OCI-LY7 (cell line): ENCODE results near the gene RETREG2. TPM values are rescaled to one million over a fixed set of nuclear protein-coding genes. Genes with fewer than 3 reads are reported as not detected.

Experiments used
- BruUV-seq: library from RNA; stranded (reverse); fragments of 400-500 nt; replicated peaks from 2 replicates; lab custom pipeline; 2021; lab: Mats Ljungman, UMichigan
- CTCF ChIA-PET: fragments of 300-600 bp; sonication (Branson Sonifier 250); formaldehyde crosslinking; loops from one replicate; lab custom pipeline; 2022; ENCODE audit warnings: antibody characterized with exemption; ENCODE audit not compliant: unreplicated experiment; lab: Charles Lee
- POLR2A ChIA-PET: fragments of 300-600 bp; sonication (Branson Sonifier 250); formaldehyde crosslinking; loops from one replicate; lab custom pipeline; 2022; ENCODE audit warnings: antibody characterized with exemption; lab: Charles Lee
- DNase-seq: peaks from one replicate; pipeline ENCODE4 v3.0.0-alpha.2; 2015; ENCODE audit warnings: low spot score
- H2AFZ ChIP-seq: fragments of 200-600 bp; sonication (generic), shearing (Covaris generic); 2 replicates; pipeline ENCODE4 v1.6.1; 2014; ENCODE audit warnings: mild to moderate bottlenecking, antibody characterized with exemption, low read length, moderate library complexity
- H3K27ac ChIP-seq: fragments of 200-600 bp; sonication (generic); 2 replicates; pipeline ENCODE4 v1.5.1; 2014; ENCODE audit warnings: mixed run types, low read depth, mild to moderate bottlenecking, moderate library complexity, low read length, inconsistent platforms; ENCODE audit not compliant: poor library complexity, severe bottlenecking
- H3K36me3 ChIP-seq: fragments of 200-600 bp; sonication (generic); 2 replicates; pipeline ENCODE4 v1.6.1; 2014; ENCODE audit warnings: mild to moderate bottlenecking, antibody characterized with exemption, low read length, moderate library complexity, mixed read lengths; ENCODE audit not compliant: insufficient read depth
- H3K4me1 ChIP-seq: fragments of 200-600 bp; sonication (generic); 2 replicates; pipeline ENCODE4 v1.5.1; 2014; ENCODE audit warnings: mild to moderate bottlenecking, low read length; ENCODE audit not compliant: insufficient read depth, poor library complexity, severe bottlenecking
- H3K4me2 ChIP-seq: fragments of 200-600 bp; sonication (generic); 2 replicates; pipeline ENCODE4 v1.6.1; 2014; ENCODE audit warnings: mild to moderate bottlenecking, low read length
- H3K4me3 ChIP-seq: fragments of 200-600 bp; sonication (generic); 2 replicates; pipeline ENCODE4 v1.5.1; 2014; ENCODE audit warnings: mild to moderate bottlenecking, low read depth, low read length; ENCODE audit not compliant: poor library complexity, severe bottlenecking
- H3K79me2 ChIP-seq: fragments of 200-600 bp; sonication (generic); 2 replicates; pipeline ENCODE4 v1.6.1; 2016; ENCODE audit warnings: low read depth, mild to moderate bottlenecking, low read length, moderate library complexity, mixed read lengths; ENCODE audit not compliant: insufficient read depth
- H3K9me2 ChIP-seq: fragments of 200-600 bp; sonication (generic); 2 replicates; pipeline ENCODE4 v1.6.1; 2016; ENCODE audit warnings: mild to moderate bottlenecking, low read length, mixed read lengths; ENCODE audit not compliant: insufficient read depth
- H3K9me3 ChIP-seq: fragments of 200-600 bp; sonication (generic); 2 replicates; pipeline ENCODE4 v1.6.1; 2014; ENCODE audit warnings: mild to moderate bottlenecking, mixed run types, low read length, mixed read lengths
- H4K20me1 ChIP-seq: fragments of 200-600 bp; sonication (generic); 2 replicates; pipeline ENCODE4 v1.6.1; 2014; ENCODE audit warnings: mild to moderate bottlenecking, antibody characterized with exemption, low read length, moderate library complexity, mixed read lengths; ENCODE audit not compliant: insufficient read depth
- CTCF ChIP-seq: fragments of 200-600 bp; sonication (generic); conservative IDR thresholded peaks from 2 replicates; pipeline ENCODE4 v1.5.1; 2014; ENCODE audit warnings: mild to moderate bottlenecking, antibody characterized with exemption, low read length, moderate library complexity, mixed read lengths
- EZH2phosphoT487 ChIP-seq: fragments of 200-600 bp; sonication (generic); IDR thresholded peaks from 2 replicates; pipeline ENCODE4 v1.6.1; 2018; ENCODE audit warnings: low read depth, borderline replicate concordance, mild to moderate bottlenecking, mixed run types, antibody characterized with exemption, low read length, moderate library complexity, mixed read lengths
- intact Hi-C: fragments of 100-400 bp; cut with micrococcal nuclease; formaldehyde crosslinking; loops from one replicate; pipeline ENCODE4 v1.10.0; 2022; ENCODE audit not compliant: unreplicated experiment
- total RNA-seq, 2 experiments: library from RNA; depleted of rRNA in 1 of 2; stranded (reverse); fragments of >200 nt in 1 of 2; shearing (Covaris generic) in 1 of 2; gene quantifications; 2 replicates each; pipeline ENCODE4 v1.2.3, GENCODE V29; 2014 to 2022

The RETREG2 gene
- total RNA-seq, 2 experiments from 2014 or later = 59.1 to 74.6 TPM

DNA sequence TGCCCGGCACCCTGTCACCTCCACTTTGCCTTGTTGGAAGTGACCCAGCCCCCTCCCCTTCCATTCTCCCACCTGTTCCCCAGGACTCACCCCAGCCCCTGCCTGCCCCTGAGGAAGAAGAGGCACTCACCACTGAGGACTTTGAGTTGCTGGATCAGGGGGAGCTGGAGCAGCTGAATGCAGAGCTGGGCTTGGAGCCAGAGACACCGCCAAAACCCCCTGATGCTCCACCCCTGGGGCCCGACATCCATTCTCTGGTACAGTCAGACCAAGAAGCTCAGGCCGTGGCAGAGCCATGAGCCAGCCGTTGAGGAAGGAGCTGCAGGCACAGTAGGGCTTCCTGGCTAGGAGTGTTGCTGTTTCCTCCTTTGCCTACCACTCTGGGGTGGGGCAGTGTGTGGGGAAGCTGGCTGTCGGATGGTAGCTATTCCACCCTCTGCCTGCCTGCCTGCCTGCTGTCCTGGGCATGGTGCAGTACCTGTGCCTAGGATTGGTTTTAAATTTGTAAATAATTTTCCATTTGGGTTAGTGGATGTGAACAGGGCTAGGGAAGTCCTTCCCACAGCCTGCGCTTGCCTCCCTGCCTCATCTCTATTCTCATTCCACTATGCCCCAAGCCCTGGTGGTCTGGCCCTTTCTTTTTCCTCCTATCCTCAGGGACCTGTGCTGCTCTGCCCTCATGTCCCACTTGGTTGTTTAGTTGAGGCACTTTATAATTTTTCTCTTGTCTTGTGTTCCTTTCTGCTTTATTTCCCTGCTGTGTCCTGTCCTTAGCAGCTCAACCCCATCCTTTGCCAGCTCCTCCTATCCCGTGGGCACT lies 4.5 kb downstream of the RETREG2 start:
- no peak for TF ChIP-seq EZH2phosphoT487
- TF ChIP-seq CTCF = no peak
- no peaks in the 10 kb centered on the region for H3K9me2 ChIP-seq
- POLR2A ChIA-PET = interaction anchor here (0.6 to 1.3 kb wide), 4 partner anchors 15 to 33 kb away, joined by 3 read pairs; partner anchors contain the start of gene ZFAND2B
- H3K36me3 ChIP-seq = peaks cover 68% of the 10 kb centered on the region
- no peak for DNase-seq
- BruUV-seq = no TSS peak
- H3K4me1 ChIP-seq = peaks cover 10% of the 10 kb centered on the region
- intact Hi-C loops = no loop called here
- 0 out of 2 replicates have a peak, but pooled peaks cover 10% of the 10 kb centered on the region for H4K20me1 ChIP-seq
- H3K27ac ChIP-seq = no peak overlapping the region
- no peak overlapping the region for H3K4me3 ChIP-seq
- no peak overlapping the region for H3K4me2 ChIP-seq
- H3K9me3 ChIP-seq = no peaks in the 10 kb centered on the region
- CTCF ChIA-PET = no interaction called here
- no peak overlapping the region for H2AFZ ChIP-seq
- peaks cover 18% of the 10 kb centered on the region; the same call in 1 of the 2 replicates for H3K79me2 ChIP-seq

- intact Hi-C loops = no loop called here
Observed at GRCh38 chr2:219183151-219183772, 5.2 kb downstream of the RETREG2 start.

More at GRCh38 chr2:219183151-219183772, 5.2 kb downstream of the RETREG2 start:
- Histone ChIP-seq H3K4me2 (no peak overlapping the region), H3K27ac (no peak overlapping the region), H3K9me2 (no peaks in the 10 kb centered on the region), H3K4me3 (no peak overlapping the region), H3K79me2 (peaks cover 18% of the 10 kb centered on the region; the same call in 1 of the 2 replicates), H4K20me1 (0 out of 2 replicates have a peak, but pooled peaks cover 10% of the 10 kb centered on the region), H2AFZ (no peak overlapping the region), H3K36me3 (peaks cover 68% of the 10 kb centered on the region), H3K4me1 (peaks cover 10% of the 10 kb centered on the region), H3K9me3 (no peaks in the 10 kb centered on the region)
- ChIA-PET POLR2A (interaction anchor here (1.3 kb wide), 1 partner anchor 23 kb away, joined by 3 read pairs; the partner anchor contains the start of gene ZFAND2B), CTCF (no interaction called here)
- TF ChIP-seq CTCF = no peak
- no peak for TF ChIP-seq EZH2phosphoT487
- BruUV-seq = TSS peak; percentile 19
- DNase-seq = no peak
